NT2/D1 (cell line): ENCODE data around the gene ABO.
"Not testable (repeated sequence)": the region's sequence is repeated elsewhere in the genome, so short reads cannot be mapped to it uniquely, and the experiment has no call there.

Source experiments
- DNase-seq: peaks from one replicate; pipeline ENCODE4 v3.0.0-alpha.2; 2011; ENCODE audit warnings: low read depth, low spot score
- H3K27me3 ChIP-seq: 2 replicates; pipeline ENCODE4 v1.6.0; 2011; ENCODE audit warnings: mild to moderate bottlenecking; ENCODE audit not compliant: insufficient read length, insufficient read depth
- H3K36me3 ChIP-seq: 2 replicates; pipeline ENCODE4 v1.6.1; 2011; ENCODE audit warnings: mild to moderate bottlenecking, low read length, mixed read lengths; ENCODE audit not compliant: insufficient read depth, insufficient read length
- H3K4me1 ChIP-seq: 2 replicates; pipeline ENCODE4 v1.5.1; 2011; ENCODE audit not compliant: insufficient read depth, insufficient read length
- H3K4me3 ChIP-seq: 2 replicates; pipeline ENCODE4 v1.5.1; 2011; ENCODE audit warnings: low read depth; ENCODE audit not compliant: insufficient read length
- H3K9ac ChIP-seq: 2 replicates; pipeline ENCODE4 v1.6.0; 2011; ENCODE audit warnings: low read depth; ENCODE audit not compliant: insufficient read length
- H3K9me3 ChIP-seq: 2 replicates; pipeline ENCODE4 v1.5.1; 2011; ENCODE audit warnings: mild to moderate bottlenecking, low read length; ENCODE audit not compliant: insufficient read depth
- SUZ12 ChIP-seq: IDR thresholded peaks from 2 replicates; pipeline ENCODE4 v1.6.1; 2011; ENCODE audit not compliant: insufficient read length, insufficient read depth; ENCODE audit errors: extremely low read depth
- YY1 ChIP-seq: IDR thresholded peaks from 2 replicates; pipeline ENCODE4 v1.6.1; 2011; ENCODE audit not compliant: insufficient read length, insufficient read depth
- ZNF274 ChIP-seq: IDR thresholded peaks from 2 replicates; pipeline ENCODE4 v1.6.1; 2011; ENCODE audit warnings: mild to moderate bottlenecking, low read depth, low read length

ABO gene

DNA sequence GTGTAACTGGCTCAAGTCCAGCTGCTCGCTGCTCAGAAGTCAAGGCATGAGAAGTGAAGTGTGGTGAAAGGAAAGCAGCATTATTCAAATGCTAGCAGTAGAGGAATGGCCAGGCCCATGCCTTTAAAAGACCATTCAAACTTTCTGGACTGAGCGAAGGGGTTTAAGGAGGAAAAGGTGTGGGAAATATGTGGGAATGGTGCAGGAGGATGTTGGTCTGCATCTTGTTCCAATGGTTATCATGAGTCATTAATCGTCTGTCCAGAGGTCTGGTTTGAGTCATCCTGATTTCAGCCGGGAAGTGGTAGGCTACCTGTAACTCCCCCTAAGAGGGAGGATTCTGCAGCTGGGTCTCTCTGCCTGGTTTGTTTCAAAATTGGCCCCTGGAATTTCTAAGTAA is 60.7 kb downstream of the ABO start:
- not testable (repeated sequence) for H3K4me1 ChIP-seq, H3K36me3 ChIP-seq, H3K27me3 ChIP-seq, DNase-seq, H3K9ac ChIP-seq, H3K9me3 ChIP-seq, H3K4me3 ChIP-seq

DNA sequence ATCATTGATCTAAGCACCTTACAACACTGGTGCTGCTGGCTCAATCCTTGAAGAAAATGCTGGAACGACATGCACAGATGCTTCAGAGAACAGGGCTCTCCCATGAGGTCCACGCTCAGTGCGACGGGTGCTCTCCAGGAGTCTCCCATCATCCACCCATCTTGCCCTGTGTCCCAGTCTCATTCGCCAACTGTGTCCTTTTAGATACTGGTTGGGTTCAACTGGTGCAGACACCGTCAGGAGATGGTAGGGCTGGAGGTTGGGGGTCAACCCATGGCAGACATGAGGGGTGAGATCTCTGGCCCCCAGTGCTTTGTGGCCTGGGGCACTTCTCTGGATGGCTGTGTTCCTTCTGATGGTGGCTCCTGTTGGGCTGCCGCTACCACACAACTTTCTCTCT is 64.4 kb downstream of the ABO start:
- Histone ChIP-seq H3K4me1 (no peaks in the 10 kb centered on the region), H3K9ac (no peak overlapping the region), H3K27me3 (peaks cover 6% of the 10 kb centered on the region), H3K4me3 (no peak overlapping the region), H3K9me3 (no peaks in the 10 kb centered on the region), H3K36me3 (no peaks in the 10 kb centered on the region)
- no peak for DNase-seq
- TF ChIP-seq YY1 (no peak), SUZ12 (no peak)

DNA sequence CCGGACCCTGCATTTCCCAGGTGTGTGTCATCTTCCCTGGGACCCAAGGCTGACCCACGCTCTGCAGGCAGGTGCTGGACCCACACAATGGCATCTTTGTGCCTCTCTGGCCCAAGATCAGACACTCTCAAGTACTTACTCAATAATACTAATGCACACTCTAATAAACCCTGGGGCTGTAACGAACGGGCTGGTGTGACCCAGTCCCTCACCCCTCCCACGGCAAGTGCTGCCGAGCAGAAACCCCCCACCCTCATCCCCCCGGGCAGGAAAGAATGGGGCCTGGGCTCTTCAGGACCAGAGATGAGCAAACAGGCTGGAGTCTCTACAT is 64.8 kb downstream of the ABO start:
- Histone ChIP-seq H3K36me3 (no peaks in the 10 kb centered on the region), H3K4me3 (no peak overlapping the region), H3K4me1 (no peaks in the 10 kb centered on the region), H3K9me3 (no peaks in the 10 kb centered on the region), H3K9ac (no peak overlapping the region), H3K27me3 (peaks cover 6% of the 10 kb centered on the region)
- DNase-seq: no peak
- TF ChIP-seq SUZ12 (no peak), ZNF274 (no peak), YY1 (no peak)

DNA sequence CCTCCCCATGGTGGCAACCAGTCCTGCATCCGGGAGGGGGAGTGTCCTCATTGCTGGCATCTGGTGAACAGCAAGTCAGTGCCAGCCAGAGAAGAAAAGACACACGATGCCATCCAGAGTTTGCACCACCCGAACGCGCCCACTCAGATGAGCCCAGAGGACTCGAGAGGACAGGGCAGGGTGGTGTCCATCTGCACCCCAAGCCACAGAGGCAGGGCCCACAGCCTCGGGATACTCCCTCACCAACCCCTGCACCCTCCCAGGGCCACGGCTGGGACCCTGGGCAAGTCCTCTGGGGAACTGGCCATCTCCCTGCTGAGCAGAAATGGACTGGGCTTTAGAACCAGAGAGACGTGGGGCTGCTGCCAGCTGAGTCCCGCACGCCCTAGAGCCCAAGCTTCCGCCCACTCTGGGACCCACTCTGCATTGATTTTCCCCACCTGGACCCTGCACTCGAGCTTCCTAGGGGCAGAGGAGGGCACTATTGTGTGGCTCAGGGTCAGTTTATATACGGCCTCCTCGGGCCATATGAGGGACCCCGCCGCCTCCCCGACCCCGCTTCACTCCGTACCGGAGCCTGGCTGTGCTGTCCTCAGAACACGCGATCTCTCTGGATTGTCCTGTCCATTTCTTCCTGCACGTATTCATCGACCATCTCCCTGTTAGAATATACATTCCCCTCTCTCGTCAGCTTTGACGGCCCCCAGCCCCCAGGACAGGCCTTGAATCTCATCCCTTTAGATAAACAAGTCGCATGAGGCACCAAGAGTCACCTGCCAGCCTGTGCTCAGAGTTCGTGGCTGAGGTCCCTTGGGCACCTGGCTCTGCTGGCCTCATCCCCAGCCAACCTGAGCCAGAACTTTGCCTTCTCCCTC is 65.4 kb downstream of the ABO start:
- not testable (repeated sequence) for H3K4me1 ChIP-seq, H3K9me3 ChIP-seq, H3K27me3 ChIP-seq, H3K36me3 ChIP-seq, H3K9ac ChIP-seq, DNase-seq, H3K4me3 ChIP-seq

DNA sequence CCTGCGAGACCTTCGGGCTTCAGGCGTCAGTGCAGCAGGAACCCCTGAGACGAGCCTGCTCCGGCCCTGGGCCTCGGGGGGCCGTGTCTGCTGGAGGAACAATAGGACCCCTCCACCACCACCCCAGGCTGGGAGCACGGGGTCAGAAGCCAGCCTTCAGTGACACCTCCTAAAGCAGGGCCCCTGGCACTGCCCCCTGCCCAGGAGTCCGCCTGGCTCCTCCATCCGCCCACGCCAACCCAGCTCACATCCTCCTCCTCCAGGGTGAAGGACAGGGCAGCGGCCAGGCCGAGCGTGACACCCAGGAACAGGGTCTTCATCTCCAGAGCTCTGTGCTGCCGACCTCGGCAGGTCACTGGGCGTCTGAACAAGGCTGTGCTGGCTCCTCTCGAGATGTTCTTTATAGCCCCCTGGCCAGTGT is 66.1 kb downstream of the ABO start, which contains the start of gene OBP2B:
OBP2B (minus strand) TSS at position 371 of the 421 bp plus-strand sequence; CDS start at position 320, 51 bp downstream.
- not testable (repeated sequence) for H3K4me3 ChIP-seq, H3K4me1 ChIP-seq, H3K27me3 ChIP-seq, H3K9ac ChIP-seq, DNase-seq, H3K9me3 ChIP-seq, H3K36me3 ChIP-seq

DNA sequence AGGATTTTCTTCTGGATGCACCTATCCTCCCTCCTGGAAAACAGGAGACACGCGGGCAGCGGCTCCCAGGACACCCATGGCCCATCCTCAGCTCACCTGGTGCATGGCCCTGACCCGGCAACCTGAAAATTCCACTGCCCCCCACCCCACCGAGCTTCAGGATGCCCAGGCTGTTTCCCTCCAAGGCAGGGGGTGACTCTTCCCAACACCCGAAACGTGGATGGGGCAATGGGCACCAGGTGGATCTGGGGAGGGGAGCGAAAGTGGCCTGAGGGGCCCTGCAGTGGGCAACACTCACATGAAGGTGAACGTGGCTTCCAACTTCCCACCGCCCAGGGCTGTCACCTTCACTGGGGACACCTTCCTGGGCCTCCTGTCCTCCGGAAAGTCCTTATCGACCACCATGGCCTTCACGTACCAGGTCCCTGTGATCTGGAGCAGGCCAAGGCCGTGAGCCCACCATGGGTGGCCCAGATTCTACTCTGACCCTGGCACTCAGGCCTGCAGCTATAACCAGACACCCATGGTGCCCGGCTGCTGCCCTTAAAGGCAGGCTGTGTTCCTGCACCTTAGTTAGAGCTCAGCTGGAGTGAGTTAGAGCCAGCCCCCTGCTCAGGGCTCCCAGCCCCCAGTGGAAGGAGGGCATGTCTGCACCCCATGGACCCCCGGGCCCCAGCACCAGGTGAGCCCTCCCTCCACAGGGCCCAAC is 66.7 kb downstream of the ABO start:
- not testable (repeated sequence) for DNase-seq, H3K27me3 ChIP-seq, H3K9ac ChIP-seq, H3K9me3 ChIP-seq, H3K4me1 ChIP-seq, H3K4me3 ChIP-seq, H3K36me3 ChIP-seq

DNA sequence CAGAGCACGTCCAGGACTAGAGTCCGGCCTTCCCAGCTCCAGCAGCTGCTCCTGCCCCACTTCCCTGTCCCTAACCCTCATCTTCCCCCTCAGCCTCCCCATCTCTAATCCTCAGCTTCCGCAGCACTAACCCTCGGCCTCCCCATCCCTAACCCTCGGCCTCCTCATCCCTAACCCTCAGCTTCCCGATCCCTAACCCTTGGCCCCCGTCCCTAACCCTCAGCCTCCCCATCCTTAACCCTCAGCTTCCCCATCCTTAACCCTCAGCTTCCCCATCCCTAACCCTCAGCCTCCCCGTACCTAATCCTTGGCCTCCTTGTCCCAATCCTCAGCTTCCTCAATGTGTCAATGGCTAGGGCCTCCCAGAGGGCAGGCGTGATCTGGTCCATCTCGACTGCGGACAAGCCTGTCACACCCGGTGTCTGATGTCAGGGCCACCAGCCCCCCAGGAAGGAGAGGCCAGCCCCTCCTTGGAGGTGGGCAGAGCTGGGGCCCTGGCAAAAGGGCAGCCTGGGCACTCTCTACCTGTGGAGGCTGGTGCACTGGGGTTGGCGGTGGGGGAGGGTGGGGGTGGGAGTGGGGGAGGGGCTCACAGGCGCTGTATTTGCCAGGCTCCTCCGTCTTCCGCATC is 67.3 kb downstream of the ABO start:
- Histone ChIP-seq H3K9me3 (no peaks in the 10 kb centered on the region), H3K36me3 (no peaks in the 10 kb centered on the region), H3K4me1 (no peaks in the 10 kb centered on the region), H3K27me3 (peaks cover 8% of the 10 kb centered on the region), H3K4me3 (no peak overlapping the region), H3K9ac (no peak overlapping the region)
- no peak for DNase-seq
- no peak for TF ChIP-seq ZNF274
- TF ChIP-seq YY1: no peak
- TF ChIP-seq SUZ12: no peak
